AG04449 (cell line): Measurements from ENCODE around the gene ASB1.

Experiments used
- CTCF ChIA-PET: fragments of 350-600 bp; formaldehyde crosslinking; extraction: SDS; loops from one replicate; lab custom pipeline; 2021; ENCODE audit warnings: antibody characterized with exemption; lab: Yijun Ruan, JAX
- POLR2A ChIA-PET: fragments of 400-600, 350-600 bp; formaldehyde crosslinking; extraction: SDS; loops from one replicate; lab custom pipeline; 2020; ENCODE audit warnings: antibody characterized with exemption, inconsistent platforms; lab: Yijun Ruan, JAX
- DNase-seq: peaks from one replicate; pipeline ENCODE4 v3.0.0-alpha.2; 2010; ENCODE audit warnings: low read depth, low spot score
- H3K4me3 ChIP-seq: 2 replicates; pipeline ENCODE4 v1.5.1; 2011; ENCODE audit warnings: low read depth, mild to moderate bottlenecking, control low read depth, low read length
- TF ChIP-seq, protein P1 (sequence below): IDR thresholded peaks from one replicate; pipeline ENCODE4 v1.5.1; 2011; ENCODE audit warnings: mild to moderate bottlenecking, moderate library complexity, low read length, control low read depth, inconsistent platforms; ENCODE audit not compliant: insufficient read depth; ENCODE audit errors: missing control alignments

Gene ASB1

DNA sequence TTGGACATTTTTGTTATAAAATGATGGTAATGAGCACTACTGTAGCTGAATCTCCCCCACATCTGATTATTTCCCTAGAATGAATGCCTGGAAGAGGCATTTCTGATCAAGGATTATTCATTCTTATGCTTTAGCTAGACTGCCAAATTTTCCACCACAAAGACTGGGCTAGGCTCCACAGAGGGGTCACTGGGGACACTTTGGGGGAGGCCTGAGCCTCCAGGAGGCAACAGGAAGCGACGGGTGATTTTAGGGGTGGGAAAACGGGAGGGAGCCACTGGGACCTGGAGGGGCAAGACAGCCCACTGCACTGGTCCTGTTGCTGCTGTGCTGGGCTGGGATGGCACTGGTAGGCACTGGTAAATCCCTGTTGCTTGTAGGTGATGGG is 2.4 kb upstream of the ASB1 start:
- TF ChIP-seq, protein P1, sequence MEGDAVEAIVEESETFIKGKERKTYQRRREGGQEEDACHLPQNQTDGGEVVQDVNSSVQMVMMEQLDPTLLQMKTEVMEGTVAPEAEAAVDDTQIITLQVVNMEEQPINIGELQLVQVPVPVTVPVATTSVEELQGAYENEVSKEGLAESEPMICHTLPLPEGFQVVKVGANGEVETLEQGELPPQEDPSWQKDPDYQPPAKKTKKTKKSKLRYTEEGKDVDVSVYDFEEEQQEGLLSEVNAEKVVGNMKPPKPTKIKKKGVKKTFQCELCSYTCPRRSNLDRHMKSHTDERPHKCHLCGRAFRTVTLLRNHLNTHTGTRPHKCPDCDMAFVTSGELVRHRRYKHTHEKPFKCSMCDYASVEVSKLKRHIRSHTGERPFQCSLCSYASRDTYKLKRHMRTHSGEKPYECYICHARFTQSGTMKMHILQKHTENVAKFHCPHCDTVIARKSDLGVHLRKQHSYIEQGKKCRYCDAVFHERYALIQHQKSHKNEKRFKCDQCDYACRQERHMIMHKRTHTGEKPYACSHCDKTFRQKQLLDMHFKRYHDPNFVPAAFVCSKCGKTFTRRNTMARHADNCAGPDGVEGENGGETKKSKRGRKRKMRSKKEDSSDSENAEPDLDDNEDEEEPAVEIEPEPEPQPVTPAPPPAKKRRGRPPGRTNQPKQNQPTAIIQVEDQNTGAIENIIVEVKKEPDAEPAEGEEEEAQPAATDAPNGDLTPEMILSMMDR, result no peak
- CTCF ChIA-PET, result interaction anchor here (0.9 to 1.6 kb wide), 3 partner anchors 11 to 361 kb away, joined by 3 to 6 read pairs (median 5); no protein-coding TSS in a partner anchor
- POLR2A ChIA-PET, result interaction anchor here (1.2 kb wide), 1 partner anchor 10 kb away, joined by 4 read pairs; no protein-coding TSS in a partner anchor
- DNase-seq, result no peak
- no peak overlapping the region for H3K4me3 ChIP-seq

DNA sequence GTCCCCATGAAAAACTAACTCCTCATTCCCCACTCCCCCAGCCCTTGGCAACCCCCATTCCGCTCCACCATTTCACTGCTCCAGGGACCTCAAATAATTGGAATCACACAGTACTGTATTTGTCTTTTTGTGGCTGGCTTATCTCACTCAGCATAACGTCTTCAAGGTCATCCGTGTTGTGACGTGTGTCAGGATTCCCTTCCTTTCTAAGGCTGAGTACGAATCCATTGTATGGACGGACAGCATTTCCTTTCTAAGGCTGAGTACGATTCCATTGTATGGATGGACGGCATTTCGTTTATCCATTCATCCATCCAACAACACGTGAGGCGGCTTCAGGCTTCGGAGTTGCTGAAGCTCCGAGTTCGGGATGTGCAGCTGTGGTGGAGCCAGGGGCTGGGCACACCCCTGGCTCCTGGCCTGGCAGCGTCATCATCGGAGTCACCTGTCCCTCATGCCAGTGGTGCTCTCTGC is 1.2 kb upstream of the ASB1 start:
- ChIA-PET CTCF (no interaction called here), POLR2A (no interaction called here)
- TF ChIP-seq, protein P1, result no peak
- DNase-seq, result no peak
- peak overlapping the region; percentile 92 for H3K4me3 ChIP-seq

DNA sequence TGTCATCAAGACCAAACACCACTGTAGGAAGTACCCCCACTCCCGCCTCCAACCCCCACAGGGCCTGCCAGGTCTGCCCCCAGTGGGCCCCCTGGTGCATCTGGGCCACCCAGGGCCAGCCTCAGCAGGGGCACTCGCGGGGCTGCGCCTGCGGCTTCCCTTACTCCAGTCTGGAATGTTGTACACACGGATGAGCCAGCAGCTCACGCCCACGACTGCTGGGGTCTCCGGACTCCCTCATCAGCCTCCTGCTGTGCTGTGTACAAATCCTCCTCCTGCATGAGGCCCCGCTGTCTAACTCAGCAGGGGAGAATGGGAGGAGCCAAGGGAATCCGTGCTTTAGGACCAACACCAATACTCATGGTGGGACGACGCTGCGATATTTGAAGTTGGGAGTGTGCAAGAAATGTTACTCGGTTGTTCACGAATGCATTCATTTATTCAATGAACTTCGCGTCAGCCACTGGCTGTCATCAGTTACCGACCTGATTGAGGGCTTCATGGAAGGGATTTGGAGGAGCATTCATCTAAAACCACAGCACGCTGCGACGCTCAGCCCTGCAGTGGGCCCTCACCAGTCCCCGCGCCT is 654 bp upstream of the ASB1 start:
- POLR2A ChIA-PET, result no interaction called here
- TF ChIP-seq, protein P1, result no peak
- no peak for DNase-seq
- CTCF ChIA-PET, result no interaction called here
- H3K4me3 ChIP-seq, result peak overlapping the region; percentile 92

DNA sequence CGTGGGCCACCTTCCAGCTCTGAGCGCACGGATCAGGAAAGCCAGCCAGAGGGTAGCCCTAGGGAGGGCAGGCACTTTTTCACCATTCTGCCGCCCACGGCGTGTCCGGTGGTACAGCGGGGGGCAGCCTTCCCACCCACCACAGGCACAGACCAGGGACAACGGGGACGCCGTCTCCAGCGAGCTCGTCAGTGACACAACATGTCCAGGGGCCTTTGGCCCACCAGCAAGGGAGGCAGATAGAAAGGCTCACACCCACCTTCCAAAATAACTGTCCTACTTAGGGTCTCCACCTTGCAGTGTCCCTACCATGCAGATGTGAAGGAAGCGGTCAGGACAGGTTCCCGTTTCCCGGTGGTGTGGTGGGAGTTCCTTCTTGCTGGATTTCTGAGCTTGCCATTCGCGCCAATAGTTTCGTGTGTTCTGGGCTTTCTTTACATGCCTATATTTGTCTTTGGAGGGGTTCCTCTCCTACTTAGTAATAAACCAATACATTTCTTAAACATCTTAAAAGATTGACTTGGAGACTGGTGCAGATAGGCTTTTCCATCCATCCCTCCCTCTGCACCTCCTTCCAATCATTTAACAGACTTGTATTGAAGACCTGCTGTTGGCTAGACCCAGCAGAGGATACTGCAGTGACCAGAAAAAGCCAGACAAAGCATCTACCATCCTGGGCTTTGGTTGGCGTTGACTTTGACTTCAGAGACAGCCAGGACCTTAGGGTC is 872 bp downstream of the ASB1 start:
- ChIA-PET CTCF (interaction anchor here (1.1 kb wide), 1 partner anchor 58 kb away, joined by 3 read pairs; no protein-coding TSS in a partner anchor), POLR2A (no interaction called here)
- H3K4me3 ChIP-seq, result peak overlapping the region; percentile 92
- no peak for DNase-seq
- TF ChIP-seq, protein P1, result no peak

DNA sequence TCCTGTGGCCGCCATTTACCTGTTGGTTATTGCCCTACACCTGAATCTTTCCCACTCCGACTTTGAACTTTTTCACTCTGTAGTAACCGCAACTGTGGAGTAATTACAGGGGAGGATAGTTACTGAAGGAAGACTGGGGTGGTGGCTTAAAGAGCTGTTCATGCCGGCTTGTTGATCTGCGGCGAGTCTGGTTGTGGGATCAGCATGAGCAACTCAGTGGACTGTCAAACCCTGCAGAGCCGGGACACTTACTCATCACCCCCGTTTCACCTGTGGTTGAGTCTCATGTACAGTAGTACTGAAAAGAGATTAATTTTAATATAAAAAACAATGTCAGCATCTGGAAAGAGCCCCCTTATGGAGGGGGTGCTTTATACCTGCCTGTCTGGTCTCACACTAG is 2.1 kb downstream of the ASB1 start:
- ChIA-PET POLR2A (no interaction called here), CTCF (interaction anchor here (1.0 kb wide), 1 partner anchor 9 kb away, joined by 3 read pairs; no protein-coding TSS in a partner anchor)
- TF ChIP-seq, protein P1, result no peak
- DNase-seq, result no peak
- H3K4me3 ChIP-seq, result no peak overlapping the region; the same call in 1 of the 2 replicates

DNA sequence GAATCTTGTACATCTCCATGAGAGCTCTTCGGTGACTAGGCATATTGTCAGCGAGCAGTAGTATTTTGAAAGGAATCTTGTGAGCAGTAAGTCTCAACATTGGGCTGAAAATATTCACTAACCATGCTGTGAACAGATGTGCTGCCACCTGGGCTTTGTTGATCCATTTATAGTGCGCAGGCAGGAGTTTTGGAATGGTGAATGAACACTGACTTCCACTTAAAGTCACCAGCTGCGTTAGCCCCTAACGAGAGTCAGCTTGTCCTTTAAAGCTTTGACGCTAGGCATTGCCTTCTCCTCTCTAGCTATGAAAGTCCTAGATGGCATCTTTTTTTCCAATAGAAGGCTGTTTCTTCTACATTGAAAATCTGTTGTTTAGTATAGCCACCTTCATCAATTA is 4.1 kb downstream of the ASB1 start:
- TF ChIP-seq, protein P1, result no peak
- ChIA-PET POLR2A (no interaction called here), CTCF (interaction anchor here (1.3 to 1.4 kb wide), 2 partner anchors 12 to 60 kb away, joined by 3 to 5 read pairs; no protein-coding TSS in a partner anchor)
- H3K4me3 ChIP-seq, result no peak overlapping the region
- no peak for DNase-seq
